GM19238 (cell line): Measurements from ENCODE around the gene NIM1K.
"Not testable (repeated sequence)": the region's sequence is repeated elsewhere in the genome, so short reads cannot be mapped to it uniquely, and the experiment has no call there.

Experiments
- DNase-seq: peaks from one replicate; pipeline ENCODE4 v3.0.0; 2011; ENCODE audit warnings: low spot score; ENCODE audit not compliant: insufficient read length

Gene NIM1K

GRCh38 chr5:43190755-43191603 lies 1.0 kb upstream of the NIM1K start:
- DNase-seq, result no peak

- DNase-seq, result no peak
Observed at GRCh38 chr5:43192558-43193180, 644 bp downstream of the NIM1K start.

- peak; percentile 36 for DNase-seq
Observed at GRCh38 chr5:43193181-43193893, 1.3 kb downstream of the NIM1K start.

GRCh38 chr5:43193894-43194265 lies 1.9 kb downstream of the NIM1K start:
- DNase-seq, result no peak

GRCh38 chr5:43195670-43196265 lies 3.7 kb downstream of the NIM1K start:
- DNase-seq, result no peak

- DNase-seq, result no peak
Observed at GRCh38 chr5:43197535-43197934, 5.5 kb downstream of the NIM1K start.

GRCh38 chr5:43201442-43201841 lies 9.4 kb downstream of the NIM1K start:
- DNase-seq, result not testable (repeated sequence)

GRCh38 chr5:43202380-43202779 lies 10.4 kb downstream of the NIM1K start:
- DNase-seq, result no peak

- DNase-seq, result no peak
Observed at GRCh38 chr5:43203373-43203772, 11.3 kb downstream of the NIM1K start.

GRCh38 chr5:43204958-43205357 lies 12.9 kb downstream of the NIM1K start:
- no peak for DNase-seq

- DNase-seq, result no peak
Observed at GRCh38 chr5:43207601-43208000, 15.6 kb downstream of the NIM1K start.

- no peak for DNase-seq
Observed at GRCh38 chr5:43208658-43209057, 16.6 kb downstream of the NIM1K start.

- DNase-seq, result no peak
Observed at GRCh38 chr5:43209060-43209459, 17.0 kb downstream of the NIM1K start.

GRCh38 chr5:43209833-43210232 lies 17.8 kb downstream of the NIM1K start:
- no peak for DNase-seq

GRCh38 chr5:43210570-43210969 lies 18.5 kb downstream of the NIM1K start:
- DNase-seq, result no peak

GRCh38 chr5:43213951-43214350 lies 21.9 kb downstream of the NIM1K start:
- no peak for DNase-seq

GRCh38 chr5:43215073-43215631 lies 23.1 kb downstream of the NIM1K start:
- DNase-seq, result no peak

GRCh38 chr5:43216941-43217340 lies 24.9 kb downstream of the NIM1K start:
- no peak for DNase-seq

- no peak for DNase-seq
Observed at GRCh38 chr5:43219120-43219519, 27.1 kb downstream of the NIM1K start.

GRCh38 chr5:43221502-43221901 lies 29.5 kb downstream of the NIM1K start:
- DNase-seq, result no peak

GRCh38 chr5:43225649-43226245 lies 33.7 kb downstream of the NIM1K start:
- no peak for DNase-seq
